LNCaP clone FGC (cell line): ENCODE data around the gene VANGL1.

Experiments
- DNase-seq: peaks from one replicate; pipeline ENCODE4 v3.0.0-alpha.2; 2011; ENCODE audit warnings: low read depth
- H3K4me3 ChIP-seq: 2 replicates; pipeline ENCODE4 v1.5.1; 2011; ENCODE audit warnings: mild to moderate bottlenecking, low read depth, low read length, control low read depth
- TF ChIP-seq, protein P1 (sequence below): IDR thresholded peaks from 2 replicates; pipeline ENCODE4 v1.5.1; 2012; ENCODE audit warnings: mild to moderate bottlenecking; ENCODE audit not compliant: control insufficient read depth, insufficient read depth; ENCODE audit errors: extremely low read depth

The VANGL1 gene

DNA sequence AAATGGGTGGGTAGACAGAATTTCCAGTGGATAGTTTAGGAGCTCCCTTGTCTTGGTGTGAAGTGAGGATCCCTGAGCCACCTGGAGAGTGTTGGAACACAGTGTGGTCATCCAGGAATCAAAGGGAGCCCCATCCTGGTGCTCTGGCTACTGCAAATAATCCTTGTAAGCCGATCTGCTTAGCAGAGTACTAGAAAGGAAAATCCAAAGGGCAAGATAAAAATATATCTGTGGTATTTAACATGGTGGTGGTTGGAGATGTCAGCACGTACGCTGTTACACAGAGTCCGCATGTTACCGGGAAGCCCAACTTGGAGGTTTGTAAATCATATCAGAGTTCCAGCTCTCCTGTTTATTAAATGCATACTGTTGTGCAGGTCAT lies 39.0 kb downstream of the VANGL1 start:
- DNase-seq: no peak
- H3K4me3 ChIP-seq: no peak overlapping the region
- TF ChIP-seq, protein P1, sequence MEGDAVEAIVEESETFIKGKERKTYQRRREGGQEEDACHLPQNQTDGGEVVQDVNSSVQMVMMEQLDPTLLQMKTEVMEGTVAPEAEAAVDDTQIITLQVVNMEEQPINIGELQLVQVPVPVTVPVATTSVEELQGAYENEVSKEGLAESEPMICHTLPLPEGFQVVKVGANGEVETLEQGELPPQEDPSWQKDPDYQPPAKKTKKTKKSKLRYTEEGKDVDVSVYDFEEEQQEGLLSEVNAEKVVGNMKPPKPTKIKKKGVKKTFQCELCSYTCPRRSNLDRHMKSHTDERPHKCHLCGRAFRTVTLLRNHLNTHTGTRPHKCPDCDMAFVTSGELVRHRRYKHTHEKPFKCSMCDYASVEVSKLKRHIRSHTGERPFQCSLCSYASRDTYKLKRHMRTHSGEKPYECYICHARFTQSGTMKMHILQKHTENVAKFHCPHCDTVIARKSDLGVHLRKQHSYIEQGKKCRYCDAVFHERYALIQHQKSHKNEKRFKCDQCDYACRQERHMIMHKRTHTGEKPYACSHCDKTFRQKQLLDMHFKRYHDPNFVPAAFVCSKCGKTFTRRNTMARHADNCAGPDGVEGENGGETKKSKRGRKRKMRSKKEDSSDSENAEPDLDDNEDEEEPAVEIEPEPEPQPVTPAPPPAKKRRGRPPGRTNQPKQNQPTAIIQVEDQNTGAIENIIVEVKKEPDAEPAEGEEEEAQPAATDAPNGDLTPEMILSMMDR: no peak

DNA sequence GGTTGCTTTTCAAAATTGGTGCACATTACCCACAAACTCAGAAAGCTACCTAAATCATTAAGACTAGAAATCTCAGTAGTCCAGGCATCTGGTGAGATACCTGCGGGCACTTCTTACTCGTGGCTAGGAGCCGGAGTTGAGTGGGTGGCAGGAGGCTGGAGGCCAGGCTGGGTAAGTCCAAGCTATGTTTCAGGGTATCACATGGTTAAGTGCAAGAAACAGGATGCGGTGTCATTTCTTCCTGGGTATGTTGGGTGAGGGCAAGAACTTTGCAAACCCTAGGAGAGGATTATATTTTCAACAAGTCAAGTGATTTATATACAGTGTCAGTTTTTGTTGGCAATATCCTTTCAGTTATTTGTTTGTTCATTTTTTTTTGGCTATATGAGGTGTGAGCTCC lies 41.0 kb downstream of the VANGL1 start:
- H3K4me3 ChIP-seq: no peak overlapping the region
- TF ChIP-seq, protein P1: no peak
- no peak for DNase-seq

DNA sequence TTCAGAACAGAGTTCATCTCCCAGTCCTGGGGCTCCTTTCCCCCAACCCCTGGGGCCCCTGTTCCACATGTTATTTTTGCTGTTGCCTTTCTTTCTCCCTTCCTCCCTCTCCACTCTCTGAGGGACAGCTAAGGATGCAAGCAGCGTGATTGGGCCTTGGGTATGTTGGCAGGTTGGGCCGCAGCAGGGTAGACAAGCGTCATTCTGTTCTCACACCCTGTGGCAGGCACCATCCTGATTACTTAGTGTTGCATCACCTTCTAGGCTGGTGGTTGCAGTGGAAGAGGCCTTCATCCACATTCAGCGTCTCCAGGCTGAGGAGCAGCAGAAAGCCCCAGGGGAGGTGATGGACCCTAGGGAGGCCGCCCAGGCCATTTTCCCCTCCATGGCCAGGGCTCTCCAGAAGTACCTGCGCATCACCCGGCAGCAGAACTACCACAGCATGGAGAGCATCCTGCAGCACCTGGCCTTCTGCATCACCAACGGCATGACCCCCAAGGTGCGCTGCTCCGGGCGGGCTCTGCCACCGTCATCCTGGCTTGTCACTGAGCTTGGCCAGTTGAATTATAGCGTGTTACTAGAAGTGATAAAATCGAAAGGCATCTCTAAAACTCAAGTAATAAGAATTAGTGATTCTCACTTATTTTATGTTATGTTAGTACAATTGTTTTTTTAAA lies 43.4 kb downstream of the VANGL1 start:
- TF ChIP-seq, protein P1: no peak
- H3K4me3 ChIP-seq: no peak overlapping the region
- no peak for DNase-seq

DNA sequence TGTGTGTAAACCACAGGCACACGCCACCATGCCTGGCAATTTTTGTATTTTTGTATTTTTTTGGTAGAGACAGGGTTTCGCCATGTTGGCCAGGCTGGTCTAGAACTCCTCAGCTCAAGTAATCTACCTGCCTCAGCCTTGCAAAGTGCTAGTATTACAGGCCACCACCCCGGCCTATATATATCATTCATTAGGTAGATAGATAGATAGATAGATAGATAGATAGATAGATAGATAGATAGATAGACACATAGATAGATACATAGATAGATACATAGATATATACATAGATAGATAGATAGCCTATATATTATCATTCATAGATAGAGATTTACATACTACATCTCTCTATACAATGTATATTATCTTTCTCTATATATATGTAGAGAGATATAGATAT lies 46.0 kb downstream of the VANGL1 start:
- H3K4me3 ChIP-seq: no peak overlapping the region
- DNase-seq: no peak
- TF ChIP-seq, protein P1: no peak

DNA sequence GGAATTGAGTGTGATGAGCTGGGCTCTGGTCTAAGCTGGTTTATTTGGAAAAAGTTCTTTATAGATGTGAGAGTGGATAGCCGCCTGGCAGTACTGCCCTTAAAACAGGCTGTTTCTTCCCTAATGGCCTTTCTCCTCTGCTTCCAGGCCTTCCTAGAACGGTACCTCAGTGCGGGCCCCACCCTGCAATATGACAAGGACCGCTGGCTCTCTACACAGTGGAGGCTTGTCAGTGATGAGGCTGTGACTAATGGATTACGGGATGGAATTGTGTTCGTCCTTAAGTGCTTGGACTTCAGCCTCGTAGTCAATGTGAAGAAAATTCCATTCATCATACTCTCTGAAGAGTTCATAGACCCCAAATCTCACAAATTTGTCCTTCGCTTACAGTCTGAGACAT lies 49.2 kb downstream of the VANGL1 start:
- H3K4me3 ChIP-seq: no peak overlapping the region
- TF ChIP-seq, protein P1: no peak
- no peak for DNase-seq

DNA sequence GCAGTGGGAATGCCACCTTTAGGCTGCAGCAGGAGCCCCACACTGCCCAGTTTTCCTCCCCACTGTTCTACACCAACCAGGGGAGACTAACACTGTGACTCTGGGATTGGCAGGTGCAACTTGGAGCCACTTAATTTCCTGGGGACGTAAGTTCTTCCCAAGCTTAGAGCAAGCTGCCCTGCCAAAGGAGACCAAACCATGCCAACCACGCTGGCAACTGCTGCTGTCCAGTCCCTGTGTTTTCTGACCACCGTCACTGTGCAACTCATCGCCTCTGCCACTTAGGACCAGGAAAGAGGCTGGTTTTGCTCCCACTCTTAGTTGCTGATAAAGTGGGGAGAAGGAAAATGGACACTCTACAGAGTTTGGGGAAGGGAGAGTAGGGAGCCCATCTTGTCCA lies 50.5 kb downstream of the VANGL1 start:
- TF ChIP-seq, protein P1: no peak
- no peak overlapping the region for H3K4me3 ChIP-seq
- no peak for DNase-seq

DNA sequence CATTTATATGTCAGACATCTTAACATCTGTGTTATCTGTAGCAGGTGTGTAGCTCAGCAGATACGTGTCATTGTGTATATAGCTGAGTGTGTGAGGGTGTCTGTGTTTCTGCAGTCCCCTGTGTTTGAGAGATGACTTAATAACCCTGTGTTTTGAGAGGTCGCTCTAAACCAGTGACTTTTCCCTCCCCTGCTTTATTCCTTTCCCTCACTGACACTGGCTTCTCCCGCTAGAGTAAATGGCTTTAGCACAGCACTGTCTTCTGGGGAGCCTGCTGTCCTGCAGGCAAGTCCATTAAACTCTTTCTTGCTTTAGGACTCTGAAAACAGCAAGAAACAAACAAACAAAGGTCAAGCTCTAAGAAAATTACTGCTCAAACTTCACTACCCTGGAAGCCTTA lies 53.0 kb downstream of the VANGL1 start:
- no peak for DNase-seq
- no peak overlapping the region for H3K4me3 ChIP-seq
- TF ChIP-seq, protein P1: no peak
